Putamen (tissue), 1 donor: ENCODE results near the gene PKN3.
"Not testable (repeated sequence)": the region's sequence is repeated elsewhere in the genome, so short reads cannot be mapped to it uniquely, and the experiment has no call there.

ENCODE experiments used
- DNase-seq: peaks from one replicate; pipeline ENCODE4 v3.0.0-alpha.2; 2016; ENCODE audit warnings: low spot score

Gene PKN3

DNA sequence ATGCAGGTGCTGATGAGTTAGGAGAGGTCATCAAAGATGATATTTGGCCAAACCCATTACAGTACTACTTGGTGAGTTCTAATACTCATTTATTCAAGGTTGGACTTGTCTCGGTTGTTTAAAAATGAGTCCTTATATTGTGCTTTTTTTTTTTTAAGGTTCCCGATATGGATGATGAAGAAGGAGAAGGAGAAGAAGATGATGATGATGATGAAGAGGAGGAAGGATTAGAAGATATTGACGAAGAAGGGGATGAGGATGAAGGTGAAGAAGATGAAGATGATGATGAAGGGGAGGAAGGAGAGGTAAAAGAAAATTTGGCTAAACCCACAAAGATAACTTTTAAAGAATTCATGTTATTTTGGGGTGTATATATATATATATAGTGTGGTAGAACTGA, 8.6 kb upstream of the PKN3 start:
- DNase-seq: not testable (repeated sequence)

DNA sequence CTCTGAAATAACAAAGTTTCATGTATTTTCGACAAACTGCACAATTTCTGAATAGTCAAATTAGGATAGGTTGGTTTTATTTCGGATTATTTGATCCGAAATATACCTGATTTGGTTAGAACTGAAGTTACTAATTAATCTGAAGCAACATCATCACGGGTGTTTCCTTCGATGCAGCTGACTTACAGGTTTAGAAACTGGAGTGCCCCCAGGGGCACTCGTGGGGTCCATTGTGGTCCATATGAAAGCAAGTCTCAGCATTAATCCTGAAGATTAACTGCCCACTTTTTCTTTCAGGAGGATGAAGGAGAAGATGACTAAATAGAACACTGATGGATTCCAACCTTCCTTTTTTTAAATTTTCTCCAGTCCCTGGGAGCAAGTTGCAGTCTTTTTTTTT, 8.0 kb upstream of the PKN3 start:
- no peak for DNase-seq

DNA sequence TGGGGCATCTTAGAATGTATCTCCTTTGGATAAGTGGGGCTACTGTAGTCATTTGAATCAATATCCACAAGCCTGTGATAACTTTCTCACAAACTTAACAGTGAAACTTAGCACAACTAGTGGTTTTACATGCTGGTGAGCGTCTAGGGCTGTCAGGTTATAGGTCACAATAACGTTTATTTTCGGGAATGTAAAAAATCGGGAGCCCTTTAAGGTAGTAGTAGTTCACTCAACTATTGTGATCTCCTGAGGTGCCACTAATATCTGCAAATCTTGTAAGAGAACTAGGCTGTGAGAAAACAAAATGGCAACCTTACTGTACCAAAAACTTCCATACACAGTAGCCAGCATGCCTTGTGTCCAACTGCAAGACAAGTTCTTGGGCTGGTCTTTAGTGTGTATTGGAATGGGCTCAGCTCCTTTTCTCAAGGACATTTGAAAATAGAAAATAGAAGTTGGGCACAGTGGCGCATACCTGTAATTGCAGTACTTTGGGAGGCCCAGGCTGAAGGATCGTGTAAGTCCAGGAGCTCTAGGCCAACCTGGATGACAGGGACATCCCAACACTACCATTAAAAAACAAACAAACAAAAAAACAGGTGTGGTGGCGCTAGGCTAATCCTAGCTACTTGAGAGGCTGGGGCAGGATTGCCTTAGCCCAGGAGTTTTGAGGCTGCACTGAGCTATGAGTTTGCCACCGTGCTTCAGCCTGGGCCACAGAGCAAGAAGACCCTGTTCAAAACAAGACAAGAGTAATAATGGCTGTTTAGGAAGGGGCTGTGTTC, 5.2 kb upstream of the PKN3 start:
- DNase-seq: no peak

DNA sequence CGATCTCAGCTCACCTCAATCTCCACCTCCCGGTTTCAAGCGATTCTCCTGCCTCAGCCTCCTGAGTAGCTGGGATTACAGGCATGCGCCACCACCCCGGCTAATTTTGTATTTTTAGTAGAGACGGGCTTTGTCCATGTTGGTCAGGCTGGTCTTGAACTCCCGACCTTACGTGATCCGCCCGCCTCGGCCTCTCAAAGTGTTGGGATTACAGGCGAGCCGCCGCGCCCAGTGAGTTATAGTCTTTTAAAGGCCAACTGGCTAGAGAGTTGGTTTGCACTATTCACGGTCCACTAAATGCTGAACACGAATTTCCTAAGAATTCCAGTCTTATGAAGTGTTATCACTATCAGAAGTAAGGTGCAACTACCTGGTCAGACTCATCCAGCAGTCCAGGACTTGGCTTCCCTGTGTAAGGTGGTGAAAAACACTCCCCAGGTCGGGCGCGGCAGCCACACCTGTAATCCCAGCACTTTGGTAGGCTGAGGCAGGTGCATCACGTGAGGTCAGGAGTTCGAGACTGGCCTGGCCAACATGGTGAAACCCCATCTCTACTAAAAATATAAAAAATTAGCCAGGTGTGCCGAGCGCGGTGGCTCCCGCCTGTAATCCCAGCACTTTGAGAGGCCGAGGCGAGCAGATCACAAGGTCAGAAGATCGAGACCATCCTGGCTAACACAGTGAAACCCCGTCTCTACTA, 3.1 kb upstream of the PKN3 start:
- DNase-seq: not testable (repeated sequence)

DNA sequence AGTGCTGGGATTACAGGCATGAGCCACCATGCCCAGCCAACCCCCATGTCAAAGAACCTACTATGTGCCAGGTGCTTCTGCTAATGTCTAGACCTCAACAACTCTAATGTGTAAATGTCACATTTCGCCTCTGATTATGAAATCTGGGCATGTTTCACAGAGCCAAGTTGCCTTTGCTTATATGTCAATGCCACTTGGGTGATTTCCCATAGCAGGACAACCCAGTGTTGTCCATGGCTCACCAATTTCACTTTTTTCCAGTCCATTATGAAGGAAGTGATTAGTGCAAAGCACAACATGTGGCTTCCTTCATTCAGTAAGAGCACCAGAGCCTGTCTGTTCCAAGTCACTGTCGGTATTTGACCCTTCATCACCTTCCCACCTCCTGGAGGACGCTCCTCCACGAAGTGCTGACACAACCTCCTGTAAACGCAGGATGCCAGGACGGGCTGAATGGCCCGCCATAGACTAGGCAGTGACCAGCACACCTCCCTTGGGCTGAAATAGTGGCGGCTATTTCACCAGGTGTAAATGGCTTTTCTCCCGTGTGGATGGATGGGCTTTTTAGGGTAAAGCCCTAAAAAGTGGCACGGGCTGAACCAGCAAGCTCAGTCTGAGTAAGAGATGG, 962 bp upstream of the PKN3 start:
- DNase-seq: no peak

DNA sequence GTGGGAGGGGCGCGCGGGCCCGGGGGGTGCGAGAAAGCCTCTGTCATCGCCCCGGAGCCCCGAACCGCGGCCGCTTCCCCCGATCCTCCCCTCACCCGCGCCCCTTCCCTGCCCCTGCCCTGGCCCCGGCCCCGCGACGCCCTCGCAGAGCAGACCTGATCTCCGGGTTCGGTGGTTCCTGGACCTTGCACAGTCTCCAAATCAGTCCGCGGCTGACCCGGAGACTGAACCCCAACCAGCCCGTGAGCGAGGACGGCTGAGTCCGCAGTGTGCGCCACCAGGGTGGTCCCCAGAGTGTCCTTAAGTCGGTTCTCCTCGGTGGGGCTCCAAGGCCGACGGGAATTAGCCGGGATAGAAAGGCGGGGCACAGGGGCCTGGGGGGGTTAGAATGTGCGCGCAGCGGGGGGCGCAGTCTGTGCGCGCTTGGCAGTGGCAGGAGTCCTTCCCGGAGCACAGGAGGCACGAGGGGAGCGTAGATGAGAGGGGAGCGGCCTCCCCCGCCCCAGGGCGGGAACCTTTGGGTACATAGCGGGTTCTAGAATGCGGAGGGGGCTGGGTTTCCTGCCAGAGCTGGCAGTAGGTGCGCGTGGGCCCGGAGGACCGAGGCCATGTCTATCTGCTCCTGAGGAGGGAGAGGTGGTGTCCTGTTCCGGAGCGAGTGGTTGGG, 779 bp downstream of the PKN3 start:
- DNase-seq: no peak

DNA sequence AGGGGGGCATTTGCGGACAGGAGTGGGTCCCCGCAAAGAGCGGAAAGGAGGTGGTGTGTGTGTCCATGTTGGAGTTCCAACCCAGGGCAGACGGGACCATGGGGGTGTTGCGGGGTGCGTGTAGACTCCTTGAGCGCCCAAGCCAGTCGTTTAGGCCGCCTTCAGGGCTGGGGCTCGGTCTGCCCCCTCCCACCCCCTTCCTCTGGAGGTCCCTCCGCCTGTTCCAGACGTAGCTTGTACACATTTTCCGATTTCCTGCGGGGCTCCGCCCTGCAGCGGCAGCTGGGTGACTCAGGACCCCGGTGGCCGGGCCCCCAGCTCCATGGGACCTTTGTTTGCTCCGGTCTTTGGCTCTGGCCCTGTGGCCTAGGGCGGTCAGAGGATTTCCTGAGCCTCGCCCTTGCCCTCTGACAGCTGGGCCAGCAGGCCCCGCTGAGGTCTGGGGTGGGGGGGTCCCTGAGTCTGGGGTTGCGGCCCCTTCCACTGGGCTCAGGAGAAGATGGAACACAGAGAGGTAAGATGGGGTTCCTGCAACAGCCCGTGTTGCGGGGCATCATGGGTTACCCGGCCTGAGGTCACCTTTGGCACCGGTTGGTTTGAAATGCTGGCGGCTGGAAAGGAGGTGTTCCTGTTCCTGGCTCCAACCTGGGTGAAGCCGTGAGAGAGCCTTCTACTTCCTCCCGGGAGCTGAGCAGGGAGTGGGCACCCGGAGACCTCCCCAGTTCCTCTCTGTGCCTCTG, 1.5 kb downstream of the PKN3 start:
- no peak for DNase-seq

DNA sequence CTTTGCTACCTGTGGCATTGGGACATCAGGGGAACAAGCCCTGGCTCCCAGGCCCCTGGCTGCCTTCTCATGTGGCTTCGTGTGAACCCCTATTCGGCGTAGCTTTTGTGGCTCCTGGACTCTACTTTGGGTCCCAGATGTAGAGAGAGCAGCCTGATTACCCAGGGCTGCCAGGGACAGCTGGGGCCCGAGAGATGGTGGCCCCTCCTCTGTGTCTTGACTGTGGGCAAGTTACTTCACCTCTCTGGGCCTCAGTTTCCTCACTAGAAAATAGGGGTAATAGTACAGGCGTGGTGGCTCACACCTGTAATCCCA, 2.0 kb downstream of the PKN3 start:
- no peak for DNase-seq

DNA sequence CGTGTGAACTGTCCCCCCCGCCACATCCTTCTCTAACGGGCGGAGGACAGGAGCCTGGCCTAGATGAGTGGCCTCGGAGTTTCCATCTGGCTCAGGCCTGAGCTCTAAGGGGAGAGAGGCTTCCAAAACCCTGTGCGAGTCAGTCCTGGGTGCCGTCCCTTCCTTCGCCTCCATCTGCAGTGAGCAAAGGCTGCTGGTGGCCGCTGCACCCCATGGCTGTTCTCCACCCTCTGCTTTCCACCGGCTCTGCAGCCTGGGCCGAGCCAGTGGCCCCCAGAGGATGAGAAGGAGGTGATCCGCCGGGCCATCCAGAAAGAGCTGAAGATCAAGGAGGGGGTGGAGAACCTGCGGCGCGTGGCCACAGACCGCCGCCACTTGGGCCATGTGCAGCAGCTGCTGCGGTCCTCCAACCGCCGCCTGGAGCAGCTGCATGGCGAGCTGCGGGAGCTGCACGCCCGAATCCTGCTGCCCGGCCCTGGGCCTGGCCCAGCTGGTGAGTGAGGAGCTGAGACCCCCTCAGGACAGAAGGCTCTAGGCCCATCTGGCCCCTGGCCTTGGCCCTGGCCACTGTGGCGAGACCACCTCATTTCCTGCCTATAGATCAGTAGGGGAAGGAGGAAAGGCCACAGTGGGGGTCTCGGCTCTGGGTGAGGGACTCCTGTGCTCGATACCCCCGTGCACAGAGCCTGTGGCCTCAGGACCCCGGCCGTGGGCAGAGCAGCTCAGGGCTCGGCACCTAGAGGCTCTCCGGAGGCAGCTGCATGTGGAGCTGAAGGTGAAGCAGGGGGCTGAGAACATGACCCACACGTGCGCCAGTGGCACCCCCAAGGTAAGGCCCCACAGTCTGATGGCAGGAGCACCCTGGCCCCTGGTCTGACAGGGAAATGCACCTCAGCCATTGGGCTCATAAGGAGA, 3.0 kb downstream of the PKN3 start:
- no peak for DNase-seq

DNA sequence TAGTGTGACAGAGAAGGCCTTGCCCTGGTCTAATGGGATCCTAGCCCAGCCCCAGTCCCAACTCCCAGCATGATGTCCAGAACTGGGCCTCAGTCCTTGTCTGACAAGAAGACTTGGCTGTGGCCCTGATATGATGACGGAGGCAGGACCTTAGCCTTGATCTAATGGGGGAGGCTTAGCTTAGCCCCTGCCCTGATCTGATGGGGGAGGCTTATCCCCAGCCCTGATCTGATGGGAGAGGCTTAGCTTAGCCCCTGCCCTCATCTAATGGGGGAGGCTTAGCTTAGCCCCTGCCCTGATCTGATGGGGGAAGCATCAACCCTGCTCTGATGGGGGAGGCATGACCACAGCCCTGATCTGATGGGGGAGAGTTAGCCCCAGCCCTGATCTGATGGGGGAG, 3.7 kb downstream of the PKN3 start:
- no peak for DNase-seq

DNA sequence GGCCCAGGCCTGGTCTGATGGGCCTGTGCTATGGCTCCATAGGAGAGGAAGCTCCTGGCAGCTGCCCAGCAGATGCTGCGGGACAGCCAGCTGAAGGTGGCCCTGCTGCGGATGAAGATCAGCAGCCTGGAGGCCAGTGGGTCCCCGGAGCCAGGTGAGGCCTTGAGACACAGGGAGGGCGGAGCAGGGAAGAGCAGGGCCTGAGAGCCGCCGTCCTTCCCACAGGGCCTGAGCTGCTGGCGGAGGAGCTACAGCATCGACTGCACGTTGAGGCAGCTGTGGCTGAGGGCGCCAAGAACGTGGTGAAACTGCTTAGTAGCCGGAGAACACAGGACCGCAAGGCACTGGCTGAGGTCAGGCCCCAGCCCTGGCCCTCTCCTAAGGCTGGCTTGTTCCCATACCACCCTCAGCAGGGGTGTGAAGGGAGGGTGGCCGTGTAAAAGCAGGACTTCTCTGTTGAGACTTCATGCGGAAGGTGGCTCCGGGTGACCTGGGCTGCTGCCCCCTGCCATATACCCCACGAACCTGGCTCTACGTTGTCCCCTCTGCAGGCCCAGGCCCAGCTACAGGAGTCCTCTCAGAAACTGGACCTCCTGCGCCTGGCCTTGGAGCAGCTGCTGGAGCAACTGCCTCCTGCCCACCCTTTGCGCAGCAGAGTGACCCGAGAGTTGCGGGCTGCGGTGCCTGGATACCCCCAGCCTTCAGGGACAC, 4.5 kb downstream of the PKN3 start:
- DNase-seq: no peak

DNA sequence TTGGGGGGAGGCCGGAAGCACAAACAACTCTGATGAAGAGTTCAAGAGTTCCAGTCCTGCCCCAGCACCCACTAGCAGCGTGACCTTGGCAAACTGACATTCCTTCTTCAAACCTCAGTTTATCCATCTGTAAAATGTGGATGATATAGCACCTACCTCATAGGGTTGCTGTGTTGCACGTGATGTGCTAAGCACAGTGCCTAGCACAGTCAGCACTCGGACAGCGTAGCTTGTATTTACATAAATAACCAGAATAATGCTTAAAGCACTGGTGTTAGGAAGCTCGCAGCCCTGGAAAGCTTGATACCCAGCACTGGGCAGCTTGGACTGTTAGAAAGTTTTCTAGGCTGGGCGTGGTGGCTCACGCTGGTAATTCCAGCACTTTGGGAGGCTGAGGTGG, 5.1 kb downstream of the PKN3 start:
- no peak for DNase-seq

DNA sequence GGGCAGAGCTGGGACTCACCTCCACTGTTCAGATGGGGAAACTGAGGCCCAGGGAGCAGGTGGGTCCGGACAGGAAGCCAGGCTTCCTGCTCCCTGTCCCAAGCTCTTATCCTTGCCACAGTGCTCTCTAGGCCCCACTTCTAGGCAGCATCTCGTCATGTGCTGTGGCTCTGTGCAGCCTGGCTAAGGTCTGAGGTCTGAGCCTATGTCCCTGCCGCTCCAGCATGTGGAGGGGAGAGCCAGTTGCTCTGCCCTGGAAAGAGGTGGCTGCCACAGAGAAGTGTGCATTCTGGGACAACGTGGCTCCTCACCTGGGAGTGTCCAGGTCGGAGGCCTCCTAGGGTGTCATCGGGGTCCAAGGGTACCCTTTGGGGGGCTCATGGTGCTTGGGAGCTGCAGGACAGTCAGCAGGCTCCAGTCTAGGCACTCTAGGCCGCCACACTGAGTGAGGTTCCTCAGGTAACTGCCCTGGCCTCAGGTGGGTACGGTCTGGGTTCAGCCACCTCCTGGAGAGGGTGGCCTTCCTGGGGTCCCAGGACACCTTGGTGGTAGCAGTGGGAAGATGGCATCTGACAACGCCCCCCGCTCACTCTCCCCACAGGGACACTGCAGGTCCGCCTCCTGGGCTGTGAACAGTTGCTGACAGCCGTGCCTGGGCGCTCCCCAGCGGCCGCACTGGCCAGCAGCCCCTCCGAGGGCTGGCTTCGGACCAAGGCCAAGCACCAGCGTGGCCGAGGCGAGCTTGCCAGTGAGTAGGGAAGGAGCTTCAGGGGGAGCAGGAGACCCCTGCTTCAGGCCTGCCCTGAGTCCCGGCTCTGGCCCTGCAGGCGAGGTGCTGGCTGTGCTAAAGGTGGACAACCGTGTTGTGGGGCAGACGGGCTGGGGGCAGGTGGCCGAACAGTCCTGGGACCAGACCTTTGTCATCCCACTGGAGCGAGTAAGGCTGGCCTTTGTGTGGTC, 10.4 kb downstream of the PKN3 start:
- DNase-seq: no peak

DNA sequence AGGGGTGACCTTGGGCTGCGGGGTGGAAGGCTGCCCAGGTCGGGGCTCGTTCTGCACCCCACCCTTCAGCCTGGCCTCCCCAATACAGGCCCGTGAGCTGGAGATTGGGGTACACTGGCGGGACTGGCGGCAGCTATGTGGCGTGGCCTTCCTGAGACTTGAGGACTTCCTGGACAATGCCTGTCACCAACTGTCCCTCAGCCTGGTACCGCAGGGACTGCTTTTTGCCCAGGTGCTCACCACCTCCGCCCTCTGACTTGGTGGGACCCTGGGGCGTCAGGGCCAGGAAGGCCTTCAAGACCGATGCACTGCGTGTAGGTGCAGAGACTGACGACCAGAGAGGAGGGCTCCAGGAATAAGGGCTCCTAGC, 11.1 kb downstream of the PKN3 start:
- no peak for DNase-seq

DNA sequence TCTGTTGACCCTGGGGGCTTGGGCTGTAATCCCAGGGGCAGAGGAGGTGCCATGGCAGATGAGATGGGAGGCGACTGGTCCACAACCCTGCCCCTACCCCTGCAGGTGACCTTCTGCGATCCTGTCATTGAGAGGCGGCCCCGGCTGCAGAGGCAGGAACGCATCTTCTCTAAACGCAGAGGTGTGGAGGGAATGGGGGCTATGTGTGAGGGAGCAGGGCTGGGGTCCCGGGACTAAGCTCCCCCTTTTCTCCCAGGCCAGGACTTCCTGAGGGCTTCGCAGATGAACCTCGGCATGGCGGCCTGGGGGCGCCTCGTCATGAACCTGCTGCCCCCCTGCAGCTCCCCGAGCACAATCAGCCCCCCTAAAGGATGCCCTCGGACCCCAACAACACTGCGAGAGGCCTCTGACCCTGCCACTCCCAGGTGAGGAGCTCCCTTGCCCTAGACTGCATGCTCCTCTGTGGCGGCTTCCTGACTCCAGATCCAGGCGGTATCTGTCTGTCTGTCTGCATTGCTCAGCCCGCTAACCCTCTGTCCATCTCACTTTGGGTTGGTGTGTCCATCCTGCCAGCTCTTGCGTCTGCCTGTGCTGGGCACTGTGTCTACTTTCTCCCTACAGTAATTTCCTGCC, 11.8 kb downstream of the PKN3 start:
- DNase-seq: no peak

DNA sequence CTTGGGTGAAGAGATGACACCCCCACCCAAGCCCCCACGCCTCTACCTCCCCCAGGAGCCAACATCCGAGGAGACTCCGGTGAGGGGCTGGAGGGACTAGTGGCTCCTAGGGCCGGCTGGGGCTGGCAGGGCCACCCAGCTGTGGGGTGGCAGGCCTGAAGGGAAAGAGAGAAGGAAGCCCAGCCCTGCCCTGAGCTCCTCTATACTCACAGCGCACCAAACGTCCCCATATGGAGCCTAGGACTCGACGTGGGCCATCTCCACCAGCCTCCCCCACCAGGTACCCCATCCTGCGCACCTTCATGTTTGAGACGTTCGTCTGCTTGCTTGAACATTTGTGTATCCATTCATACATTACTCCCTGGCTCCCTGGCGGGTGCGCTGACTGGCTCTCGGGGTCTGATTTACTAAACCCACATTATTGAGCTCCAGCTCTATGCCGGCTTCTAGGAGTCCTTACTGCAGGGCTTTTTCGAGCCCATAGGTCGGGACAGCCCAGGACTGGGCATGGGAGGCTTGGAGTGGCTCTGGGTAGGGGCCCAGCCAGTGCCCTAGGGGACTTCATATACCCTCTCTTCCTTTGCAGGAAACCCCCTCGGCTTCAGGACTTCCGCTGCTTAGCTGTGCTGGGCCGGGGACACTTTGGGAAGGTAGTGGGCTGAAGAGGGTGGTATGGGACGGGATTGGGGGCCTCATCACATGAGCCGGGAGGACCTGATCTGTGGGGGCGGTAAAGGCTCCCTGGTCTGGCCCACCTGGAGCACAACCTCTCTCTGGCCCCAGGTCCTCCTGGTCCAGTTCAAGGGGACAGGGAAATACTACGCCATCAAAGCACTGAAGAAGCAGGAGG, 12.5 kb downstream of the PKN3 start:
- no peak for DNase-seq

DNA sequence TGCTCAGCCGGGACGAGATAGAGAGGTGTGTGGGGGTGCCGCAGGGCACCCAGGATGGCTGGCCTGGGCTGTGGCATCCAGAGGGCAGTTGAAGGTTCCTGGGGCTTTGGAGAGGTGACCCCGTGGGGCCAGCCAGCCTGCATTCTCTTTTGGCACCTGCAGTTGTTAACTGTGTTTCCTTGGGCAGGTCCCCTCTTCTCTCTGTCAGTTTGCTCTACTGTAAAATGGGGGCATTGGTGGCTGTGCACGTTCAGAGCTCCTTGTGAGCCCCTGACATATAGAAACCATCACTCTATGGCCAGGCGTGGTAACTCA, 13.1 kb downstream of the PKN3 start:
- DNase-seq: no peak
